ENCODE data around the gene SPANXA2. TPM values are rescaled to one million over a fixed set of nuclear protein-coding genes. Genes with fewer than 3 reads are reported as not detected.

The SPANXA2 gene
- total RNA-seq, 3 donors from 2014 or later = not detected

Other genes with a start within 250 kb of the SPANXA2 start
- gene SPANXA1, start 5.0 kb upstream of the SPANXA2 start, total RNA-seq = not detected
- not detected for gene SPANXD, start 109.0 kb downstream of the SPANXA2 start, total RNA-seq
- under 1 TPM in 1 of 3 donors, not detected in 2; 0.44 TPM for gene MAGEC3, start 248.6 kb downstream of the SPANXA2 start, total RNA-seq

Data from breast epithelium (tissue), 3 donors.